K562 (cell line): ENCODE results near the gene AMBRA1. TPM values are rescaled to one million over a fixed set of nuclear protein-coding genes. Genes with fewer than 3 reads are reported as not detected.

Experiments used
- ATAC-seq: fragments of 200-7000 bp; cut with Tn5 transposase; 3 replicates; pipeline ENCODE4 v1.9.1; 2020; ENCODE audit warnings: moderate library complexity
- BruUV-seq: library from RNA; stranded (reverse); fragments of 400-500 nt; replicated peaks from 2 replicates; lab custom pipeline; 2021; lab: Mats Ljungman, UMichigan
- CTCF ChIA-PET: fragments of 300-600 bp; formaldehyde crosslinking; extraction: SDS; loops from one replicate; lab custom pipeline; 2021; ENCODE audit warnings: low intra/inter-chr PET ratio; lab: Yijun Ruan, JAX
- POLR2A ChIA-PET: fragments of 300-600, 350-650 bp; sonication (Branson Sonifier 250); formaldehyde crosslinking; extraction: SDS; loops from one replicate; lab custom pipeline; 2021; ENCODE audit warnings: antibody characterized with exemption, inconsistent platforms; lab: Yijun Ruan, JAX
- DNase-seq, 4 experiments: peaks; one replicate each; pipeline versions ENCODE4 v3.0.0 to v3.0.0-alpha.2; 2011 to 2018; ENCODE audit warnings: low spot score in 3 of 4, mixed read lengths in 3 of 4; ENCODE audit errors: extremely low read depth in 1 of 4
- FAIRE-seq: peaks from 2 replicates; lab custom pipeline; 2011; peaks lifted over from hg19 to GRCh38; lab: Jason Lieb, UNC
- H2AFZ ChIP-seq: 2 replicates; pipeline ENCODE4 v1.6.0; 2011; ENCODE audit warnings: low read depth, low read length, control low read depth, inconsistent platforms
- H3K27ac ChIP-seq: fragments of 200-600 bp; 3 replicates; pipeline ENCODE4 v1.8.0; 2011; ENCODE audit warnings: low read depth, mild to moderate bottlenecking, control low read depth, inconsistent platforms, low read length, moderate library complexity, mixed read lengths; ENCODE audit errors: extremely low read depth
- H3K27me3 ChIP-seq, 2 experiments: fragments of 300-600 bp in 1 of 2; 2 replicates in 1 of 2; 3 replicates in 1 of 2; pipeline versions ENCODE4 v1.6.0 to v1.8.0; 2011; ENCODE audit warnings: inconsistent platforms in 2 of 2, low read length in 2 of 2, mild to moderate bottlenecking in 1 of 2, mixed read lengths in 1 of 2, moderate library complexity in 1 of 2; ENCODE audit not compliant: control insufficient read depth in 2 of 2, insufficient read depth in 2 of 2
- H3K36me3 ChIP-seq: fragments of 300-600 bp; 3 replicates; pipeline ENCODE4 v1.8.0; 2011; ENCODE audit warnings: mild to moderate bottlenecking, low read length, inconsistent platforms; ENCODE audit not compliant: control insufficient read depth, insufficient read depth
- H3K4me1 ChIP-seq, 2 experiments: fragments of 200-600 bp in 1 of 2; replicated peaks in 1 of 2; 2 replicates in 1 of 2; 3 replicates in 1 of 2; pipeline versions ENCODE4 v1.5.1 to v1.8.0; 2011; ENCODE audit warnings: inconsistent platforms in 2 of 2, low read length in 2 of 2, mild to moderate bottlenecking in 1 of 2, mixed read lengths in 1 of 2, moderate library complexity in 1 of 2; ENCODE audit not compliant: control insufficient read depth in 2 of 2, insufficient read depth in 2 of 2
- H3K4me2 ChIP-seq: 2 replicates; pipeline ENCODE4 v1.6.1; 2011; ENCODE audit warnings: low read length, control low read depth, inconsistent platforms, mixed read lengths; ENCODE audit not compliant: insufficient read depth
- H3K4me3 ChIP-seq: fragments of 200-600 bp; sonication (generic), shearing (Covaris generic); 2 replicates; pipeline ENCODE4 v1.5.1; 2016; ENCODE audit warnings: control low read depth, inconsistent platforms
- H3K79me2 ChIP-seq: fragments of 200-600 bp; 3 replicates; pipeline ENCODE4 v1.8.0; 2011; ENCODE audit warnings: low read length, inconsistent platforms; ENCODE audit not compliant: control insufficient read depth, insufficient read depth
- H3K9ac ChIP-seq, 2 experiments: 2 replicates each; pipeline versions ENCODE4 v1.6.0 to v1.6.1; 2011; ENCODE audit warnings: low read depth in 2 of 2, low read length in 2 of 2, control low read depth in 1 of 2, inconsistent platforms in 1 of 2, mild to moderate bottlenecking in 1 of 2, mixed read lengths in 1 of 2; ENCODE audit not compliant: insufficient read depth in 1 of 2
- H3K9me1 ChIP-seq: one replicate; pipeline ENCODE4 v1.6.0; 2011; ENCODE audit warnings: inconsistent platforms, mild to moderate bottlenecking, low read length, moderate library complexity; ENCODE audit not compliant: control insufficient read depth, insufficient read depth
- H3K9me3 ChIP-seq: replicated peaks from 2 replicates; pipeline ENCODE4 v1.5.1; 2011; ENCODE audit warnings: low read depth, low read length, inconsistent platforms; ENCODE audit not compliant: control insufficient read depth, insufficient read depth
- H4K20me1 ChIP-seq: replicated peaks from 2 replicates; pipeline ENCODE4 v1.6.1; 2011; ENCODE audit warnings: low read length, inconsistent platforms, mixed read lengths; ENCODE audit not compliant: control insufficient read depth, insufficient read depth
- ARNT ChIP-seq, 2 experiments: fragments of 450-650 bp; IDR thresholded peaks; 2 replicates each; pipeline ENCODE4 v1.6.1; 2016; ENCODE audit warnings: mild to moderate bottlenecking in 1 of 2
- DPF2 ChIP-seq: fragments of 450-650 bp; IDR thresholded peaks from 2 replicates; pipeline ENCODE4 v1.6.1; 2016
- EGR1 ChIP-seq: fragments of 450-650 bp; conservative IDR thresholded peaks from 2 replicates; pipeline ENCODE4 v1.6.1; 2017; ENCODE audit warnings: mild to moderate bottlenecking
- IRF9 ChIP-seq: fragments of 450-650 bp; IDR thresholded peaks from 2 replicates; pipeline ENCODE4 v1.6.1; 2016; ENCODE audit warnings: missing biosample characterization, missing genetic modification characterization
- MBD2 ChIP-seq: sonication (generic); IDR thresholded peaks from 2 replicates; pipeline ENCODE4 v1.6.1; 2016; ENCODE audit warnings: low read depth, borderline replicate concordance
- MECOM ChIP-seq: fragments of 250-450 bp; sonication (Bioruptor Pico); IDR thresholded peaks from 2 replicates; pipeline ENCODE4 v1.8.0; 2022; ENCODE audit warnings: inconsistent platforms
- SMARCE1 ChIP-seq: fragments of 450-650 bp; IDR thresholded peaks from 2 replicates; pipeline ENCODE4 v1.7.1; 2016; ENCODE audit warnings: mild to moderate bottlenecking
- SRSF3 ChIP-seq: fragments of 200-400 bp; formaldehyde crosslinking; IDR thresholded peaks from 2 replicates; pipeline ENCODE4 v1.6.1; 2016; ENCODE audit warnings: mild to moderate bottlenecking, low read length, moderate library complexity; ENCODE audit not compliant: insufficient read depth
- TCF3 ChIP-seq: sonication (generic); formaldehyde crosslinking; IDR thresholded peaks from 2 replicates; pipeline ENCODE4 v1.4.0; 2020; ENCODE audit warnings: mild to moderate bottlenecking, missing genetic modification reagents
- WHSC1 ChIP-seq: IDR thresholded peaks from one replicate; pipeline ENCODE4 v1.6.1; 2012; ENCODE audit warnings: low read length, control low read depth, inconsistent platforms
- ZNF124 ChIP-seq: sonication (generic); formaldehyde crosslinking; IDR thresholded peaks from 2 replicates; pipeline ENCODE4 v1.8.1; 2022; ENCODE audit warnings: missing genetic modification reagents
- ZNF143 ChIP-seq: sonication (generic); formaldehyde crosslinking; IDR thresholded peaks from 2 replicates; pipeline ENCODE4 v1.9.0; 2022; ENCODE audit warnings: mild to moderate bottlenecking, missing genetic modification reagents
- ZNF239 ChIP-seq: fragments of 250-450 bp; sonication (Bioruptor Pico); IDR thresholded peaks from 2 replicates; pipeline ENCODE4 v1.4.0; 2020; ENCODE audit warnings: mild to moderate bottlenecking
- ZNF699 ChIP-seq: fragments of 250-450 bp; sonication (Bioruptor Pico); IDR thresholded peaks from 2 replicates; pipeline ENCODE4 v1.8.0; 2021; ENCODE audit warnings: mild to moderate bottlenecking, moderate library complexity; ENCODE audit not compliant: insufficient replicate concordance
- WGBS: fragments of 100-300 bp; shearing (Covaris generic); methylation state at CpG from one replicate; pipeline ENCODE4 v1.1.6; 2016; ENCODE audit warnings: low coverage, mixed read lengths; ENCODE audit not compliant: insufficient coverage; ENCODE audit errors: missing lambda C conversion rate; 5-methylcytosine and 5-hydroxymethylcytosine counted together
- in situ Hi-C: fragments of 300-500 bp; cut with MboI; formaldehyde crosslinking; loops from 4 replicates; pipeline ENCODE4 v1.15.0; 2018; ENCODE audit warnings: inconsistent platforms, mixed read lengths
- intact Hi-C: fragments of 100-400 bp; cut with micrococcal nuclease; formaldehyde crosslinking; loops from 2 replicates; pipeline ENCODE4 v1.14.2; 2022
- polyA plus RNA-seq, 8 experiments: library from polyadenylated mRNA; depleted of rRNA in 4 of 8; stranded (reverse) in 5 of 8; unstranded in 3 of 8; fragments of >200 nt; fragmentation: Nextera tagmentation in 2 of 8; fragmentation: Illumina TruSeq in 1 of 8; extraction: Ambion mirVana in 2 of 8; extraction: Trizol in 1 of 8; gene quantifications; 2 replicates each; pipeline versions ENCODE4 v1.2.1 to v1.2.3, GENCODE V29; 2011 to 2014; ENCODE audit warnings: inconsistent platforms in 1 of 8, missing spikeins in 1 of 8
- total RNA-seq, 7 experiments: library from RNA; depleted of rRNA in 6 of 7; stranded (reverse); fragments of >200 nt in 6 of 7; fragmentation: Illumina TruSeq in 2 of 7; extraction: Trizol in 2 of 7; gene quantifications; 2 replicates each; pipeline versions ENCODE4 v1.2.1 to v1.2.3, GENCODE V29; 2011 to 2021; ENCODE audit warnings: low replicate concordance in 1 of 7
- TF ChIP-seq, protein P1 (sequence below): fragments of 250-450 bp; sonication (Bioruptor Pico); IDR thresholded peaks from 2 replicates; pipeline ENCODE4 v1.4.0; 2020; ENCODE audit warnings: mild to moderate bottlenecking, moderate library complexity
- TF ChIP-seq, protein P2 (sequence below), 3 experiments: IDR thresholded peaks in 2 of 3; conservative IDR thresholded peaks in 1 of 3; 2 replicates each; pipeline ENCODE4 v1.5.1; 2011 to 2012; ENCODE audit warnings: low read length in 3 of 3, mild to moderate bottlenecking in 3 of 3, control low read depth in 2 of 3, improper control_type of control experiment in 1 of 3, inconsistent platforms in 1 of 3, low read depth in 1 of 3, mixed read lengths in 1 of 3, moderate library complexity in 1 of 3; ENCODE audit not compliant: insufficient read depth in 2 of 3
- TF ChIP-seq, protein P3 (sequence below), 3 experiments: fragments of 200-800 bp in 1 of 3; sonication (Bioruptor generic) in 1 of 3; sonication (generic) in 1 of 3; formaldehyde crosslinking in 1 of 3; IDR thresholded peaks; 2 replicates each; pipeline versions ENCODE4 v1.6.1 to v1.8.0; 2016 to 2022; ENCODE audit warnings: mild to moderate bottlenecking in 2 of 3, missing compliant biosample characterization in 2 of 3, missing genetic modification characterization in 2 of 3, missing genetic modification reagents in 1 of 3

Gene AMBRA1
- total and polyA plus RNA-seq, 9 of the 15 experiments (the other 6 are each of a cell fraction or from before 2014, with no cell fraction given) = 0.15 to 24.5 (median 13.0) TPM

DNA sequence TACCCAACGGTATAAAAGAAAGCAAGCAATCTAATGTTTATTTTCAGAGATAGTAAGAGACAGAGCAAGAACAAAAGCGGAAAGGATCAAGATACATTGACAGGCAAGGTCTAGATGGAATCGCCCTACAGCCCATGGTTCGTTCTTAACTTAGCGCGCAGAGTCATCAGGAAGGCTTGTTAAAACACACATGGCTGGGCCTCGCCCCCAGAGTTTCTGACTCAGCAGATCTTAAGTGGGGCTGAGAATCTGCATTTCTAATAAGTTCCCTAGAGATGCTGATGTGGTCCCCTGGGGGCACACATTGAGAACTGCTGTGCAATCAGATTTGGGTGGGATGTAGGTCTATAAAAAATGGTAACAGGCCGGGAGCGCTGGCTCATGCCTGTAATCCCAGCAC, 166.5 kb downstream of the AMBRA1 start:
- 14% methylated on average over 9 of the region's 9 CpGs for WGBS
- intact Hi-C loops = no loop called here
- ChIA-PET POLR2A (no interaction called here), CTCF (no interaction called here)
- no peaks in the 10 kb centered on the region for H3K9me1 ChIP-seq
- no peak overlapping the region for H2AFZ ChIP-seq
- DNase-seq (peak; percentile 27 to 87 (median 44)), ATAC-seq (peak; percentile 97), FAIRE-seq (peak; percentile 89)
- peak overlapping the region; percentile 37 for H3K27ac ChIP-seq
- peak overlapping the region; percentile 45; the same call in 1 of the 2 replicates for H3K4me2 ChIP-seq
- in situ Hi-C loops = no loop called here
- H3K4me1 ChIP-seq = peaks cover 0 to 19% of the 10 kb centered on the region in 2 experiments; a peak in 3 of 5 replicates
- H3K36me3 ChIP-seq = peaks cover 20% of the 10 kb centered on the region; the same call in 2 of the 3 replicates
- no TSS peak for BruUV-seq
- H3K9me3 ChIP-seq = no peaks in the 10 kb centered on the region
- H4K20me1 ChIP-seq = no peaks in the 10 kb centered on the region
- H3K27me3 ChIP-seq = no peaks in the 10 kb centered on the region
- 0 out of 3 replicates have a peak, but pooled peaks cover 2% of the 10 kb centered on the region for H3K79me2 ChIP-seq
- H3K4me3 ChIP-seq = no peak overlapping the region
- no peak overlapping the region for H3K9ac ChIP-seq
- TF ChIP-seq, protein P1, sequence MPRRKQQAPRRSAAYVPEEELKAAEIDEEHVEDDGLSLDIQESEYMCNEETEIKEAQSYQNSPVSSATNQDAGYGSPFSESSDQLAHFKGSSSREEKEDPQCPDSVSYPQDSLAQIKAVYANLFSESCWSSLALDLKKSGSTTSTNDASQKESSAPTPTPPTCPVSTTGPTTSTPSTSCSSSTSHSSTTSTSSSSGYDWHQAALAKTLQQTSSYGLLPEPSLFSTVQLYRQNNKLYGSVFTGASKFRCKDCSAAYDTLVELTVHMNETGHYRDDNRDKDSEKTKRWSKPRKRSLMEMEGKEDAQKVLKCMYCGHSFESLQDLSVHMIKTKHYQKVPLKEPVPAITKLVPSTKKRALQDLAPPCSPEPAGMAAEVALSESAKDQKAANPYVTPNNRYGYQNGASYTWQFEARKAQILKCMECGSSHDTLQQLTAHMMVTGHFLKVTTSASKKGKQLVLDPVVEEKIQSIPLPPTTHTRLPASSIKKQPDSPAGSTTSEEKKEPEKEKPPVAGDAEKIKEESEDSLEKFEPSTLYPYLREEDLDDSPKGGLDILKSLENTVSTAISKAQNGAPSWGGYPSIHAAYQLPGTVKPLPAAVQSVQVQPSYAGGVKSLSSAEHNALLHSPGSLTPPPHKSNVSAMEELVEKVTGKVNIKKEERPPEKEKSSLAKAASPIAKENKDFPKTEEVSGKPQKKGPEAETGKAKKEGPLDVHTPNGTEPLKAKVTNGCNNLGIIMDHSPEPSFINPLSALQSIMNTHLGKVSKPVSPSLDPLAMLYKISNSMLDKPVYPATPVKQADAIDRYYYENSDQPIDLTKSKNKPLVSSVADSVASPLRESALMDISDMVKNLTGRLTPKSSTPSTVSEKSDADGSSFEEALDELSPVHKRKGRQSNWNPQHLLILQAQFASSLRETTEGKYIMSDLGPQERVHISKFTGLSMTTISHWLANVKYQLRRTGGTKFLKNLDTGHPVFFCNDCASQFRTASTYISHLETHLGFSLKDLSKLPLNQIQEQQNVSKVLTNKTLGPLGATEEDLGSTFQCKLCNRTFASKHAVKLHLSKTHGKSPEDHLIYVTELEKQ (CRISPR knock-in tag) = no peak
- TF ChIP-seq EGR1 = peak; percentile 86
- TF ChIP-seq DPF2 = peak; percentile 81
- TF ChIP-seq WHSC1 = no peak
- no peak for TF ChIP-seq MECOM (CRISPR knock-in tag)
- peak; percentile 30 for TF ChIP-seq TCF3 (CRISPR knock-in tag)
- TF ChIP-seq IRF9 (tag) = no peak
- TF ChIP-seq ZNF124 (CRISPR knock-in tag) = no peak
- no peak for TF ChIP-seq ZNF239
- TF ChIP-seq, protein P2, sequence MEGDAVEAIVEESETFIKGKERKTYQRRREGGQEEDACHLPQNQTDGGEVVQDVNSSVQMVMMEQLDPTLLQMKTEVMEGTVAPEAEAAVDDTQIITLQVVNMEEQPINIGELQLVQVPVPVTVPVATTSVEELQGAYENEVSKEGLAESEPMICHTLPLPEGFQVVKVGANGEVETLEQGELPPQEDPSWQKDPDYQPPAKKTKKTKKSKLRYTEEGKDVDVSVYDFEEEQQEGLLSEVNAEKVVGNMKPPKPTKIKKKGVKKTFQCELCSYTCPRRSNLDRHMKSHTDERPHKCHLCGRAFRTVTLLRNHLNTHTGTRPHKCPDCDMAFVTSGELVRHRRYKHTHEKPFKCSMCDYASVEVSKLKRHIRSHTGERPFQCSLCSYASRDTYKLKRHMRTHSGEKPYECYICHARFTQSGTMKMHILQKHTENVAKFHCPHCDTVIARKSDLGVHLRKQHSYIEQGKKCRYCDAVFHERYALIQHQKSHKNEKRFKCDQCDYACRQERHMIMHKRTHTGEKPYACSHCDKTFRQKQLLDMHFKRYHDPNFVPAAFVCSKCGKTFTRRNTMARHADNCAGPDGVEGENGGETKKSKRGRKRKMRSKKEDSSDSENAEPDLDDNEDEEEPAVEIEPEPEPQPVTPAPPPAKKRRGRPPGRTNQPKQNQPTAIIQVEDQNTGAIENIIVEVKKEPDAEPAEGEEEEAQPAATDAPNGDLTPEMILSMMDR (IDR thresholded peaks at IDR 0.05 in 2 of 3, conservative IDR thresholded peaks at IDR 0.05 in 1 of 3; ENCODE audit: insufficient read depth in 2 of 3, low read depth in 1 of 3, low read length in 3 of 3) = no peak
- no peak for TF ChIP-seq ZNF699
- no peak for TF ChIP-seq SRSF3
- TF ChIP-seq ZNF143 = no peak
- no peak for TF ChIP-seq MBD2
- TF ChIP-seq, protein P3, sequence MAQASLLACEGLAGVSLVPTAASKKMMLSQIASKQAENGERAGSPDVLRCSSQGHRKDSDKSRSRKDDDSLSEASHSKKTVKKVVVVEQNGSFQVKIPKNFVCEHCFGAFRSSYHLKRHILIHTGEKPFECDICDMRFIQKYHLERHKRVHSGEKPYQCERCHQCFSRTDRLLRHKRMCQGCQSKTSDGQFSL (CRISPR knock-in tag; IDR thresholded peaks at IDR 0.05) = no peak
- TF ChIP-seq, protein P3 (tag; IDR thresholded peaks at IDR 0.05) = no peak
- TF ChIP-seq ARNT (IDR thresholded peaks at IDR 0.05) = no peak
- TF ChIP-seq SMARCE1 = no peak; the same call in 1 of the 2 replicates
